GM21515 (cell line): ENCODE measurements around the gene DDX19B.
"Not testable (repeated sequence)": the region's sequence is repeated elsewhere in the genome, so short reads cannot be mapped to it uniquely, and the experiment has no call there.

ENCODE experiments used
- ATAC-seq: cut with Tn5 transposase; IDR thresholded peaks from one replicate; pipeline ENCODE4 v1.9.1; 2021; ENCODE audit not compliant: unreplicated experiment

Gene DDX19B

GRCh38 chr16:70287304-70287971 is 11.5 kb upstream of the DDX19B start:
- ATAC-seq: not testable (repeated sequence)

GRCh38 chr16:70289229-70290094 is 9.5 kb upstream of the DDX19B start, which contains the start of gene AARS1:
Gene AARS1, minus strand, starts transcription at chr16:70289506. Its CDS starts 6,743 bp downstream, at chr16:70282763.
- peak; percentile 97 for ATAC-seq

GRCh38 chr16:70290949-70291519 is 8.0 kb upstream of the DDX19B start:
- ATAC-seq: no peak

GRCh38 chr16:70292148-70292547 is 6.8 kb upstream of the DDX19B start:
- not testable (repeated sequence) for ATAC-seq

- ATAC-seq: no peak
These were observed 4.5 kb upstream of the DDX19B start for GRCh38 chr16:70294385-70295025.

GRCh38 chr16:70295634-70296033 is 3.4 kb upstream of the DDX19B start:
- no peak for ATAC-seq

GRCh38 chr16:70301121-70301520 is 2.1 kb downstream of the DDX19B start:
- no peak for ATAC-seq

GRCh38 chr16:70302745-70303144 is 3.8 kb downstream of the DDX19B start:
- ATAC-seq: no peak

- no peak for ATAC-seq
These were observed 6.0 kb downstream of the DDX19B start for GRCh38 chr16:70304892-70305448.

- no peak for ATAC-seq
These were observed 7.9 kb downstream of the DDX19B start for GRCh38 chr16:70306880-70307279.

- not testable (repeated sequence) for ATAC-seq
These were observed 8.7 kb downstream of the DDX19B start for GRCh38 chr16:70307726-70308125.

- no peak for ATAC-seq
These were observed 21.1 kb downstream of the DDX19B start for GRCh38 chr16:70320121-70320520.

- ATAC-seq: no peak
These were observed 26.2 kb downstream of the DDX19B start for GRCh38 chr16:70324998-70325747.

GRCh38 chr16:70331091-70331490 is 32.1 kb downstream of the DDX19B start:
- no peak for ATAC-seq

- no peak for ATAC-seq
These were observed 32.8 kb downstream of the DDX19B start for GRCh38 chr16:70331588-70332358.

- not testable (repeated sequence) for ATAC-seq
These were observed 33.7 kb downstream of the DDX19B start for GRCh38 chr16:70332728-70333127.

GRCh38 chr16:70337814-70338213 is 38.8 kb downstream of the DDX19B start:
- ATAC-seq: no peak

GRCh38 chr16:70341600-70341999 is 42.6 kb downstream of the DDX19B start:
- no peak for ATAC-seq

- no peak for ATAC-seq
These were observed 43.0 kb downstream of the DDX19B start for GRCh38 chr16:70342016-70342415.
